Upper lobe of left lung (tissue), 4 donors: ENCODE data around the gene ANKRD49.

ENCODE experiments used
- CTCF ChIP-seq, 6 experiments: fragments of 450-650 bp in 4 of 6; fragments of 200-600 bp in 2 of 6; sonication (generic) in 2 of 6; IDR thresholded peaks; one replicate each; pipeline ENCODE4 v1.5.1; 2016 to 2019; ENCODE audit warnings: antibody characterized with exemption in 6 of 6
- POLR2AphosphoS5 ChIP-seq, 2 donors: sonication (generic); formaldehyde crosslinking; IDR thresholded peaks; one replicate each; pipeline ENCODE4 v1.5.1; 2017; ENCODE audit warnings: antibody characterized with exemption in 2 of 2

GRCh38 chr11:94472916-94473799 lies 20.6 kb upstream of the ANKRD49 start:
- TF ChIP-seq POLR2AphosphoS5 (IDR thresholded peaks at IDR 0.05) (no peak), CTCF (IDR thresholded peaks at IDR 0.05) (no peak)
